ENCODE measurements around the gene C11orf98. TPM values are rescaled to one million over a fixed set of nuclear protein-coding genes. Genes with fewer than 3 reads are reported as not detected.
"Not testable (repeated sequence)": the region's sequence is repeated elsewhere in the genome, so short reads cannot be mapped to it uniquely, and the experiment has no call there.

Gene C11orf98
- total RNA-seq, 1 donor from 2014 or later = 33.0 TPM

- intact Hi-C loops (cut with DNase I) = no loop called here
- ATAC-seq (no peak), DNase-seq (ENCODE audit: missing footprints) (no peak)
These were observed 37.3 kb downstream of the C11orf98 start for GRCh38 chr11:62627713-62628112.

DNA sequence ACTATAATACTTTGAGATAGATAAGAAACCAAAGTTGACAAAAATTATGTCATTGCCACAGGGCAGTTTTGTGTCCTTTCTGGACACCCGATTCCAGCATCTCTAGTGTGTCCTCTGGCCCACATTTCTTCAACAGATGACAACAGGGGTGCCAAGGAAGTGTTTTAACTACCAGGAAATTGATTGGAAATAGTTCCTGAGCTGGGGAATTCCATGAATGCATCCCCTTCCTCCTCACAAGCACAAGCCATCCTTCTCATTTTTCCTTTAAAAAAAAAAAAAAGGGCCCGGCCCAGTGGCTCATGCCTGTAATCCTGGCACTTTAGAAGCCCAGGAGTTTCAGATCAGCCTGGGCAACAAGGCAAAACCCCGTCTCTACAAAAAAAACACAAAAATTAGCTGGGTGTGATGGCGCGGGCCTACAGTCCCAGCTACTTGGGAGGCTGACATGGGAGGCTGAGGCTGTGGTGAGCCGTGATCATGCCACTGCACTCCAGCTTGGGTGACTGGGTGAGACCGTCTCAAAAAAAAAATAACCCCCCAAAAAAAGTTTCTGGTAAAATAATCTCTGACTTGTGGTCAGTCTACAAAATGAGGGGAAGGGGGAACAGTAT is 42.4 kb downstream of the C11orf98 start:
- ATAC-seq = no peak
- intact Hi-C loops (cut with DNase I) = loop anchor here (2.0 kb wide), 1 partner anchor 22 kb away; no protein-coding TSS in a partner anchor
- DNase-seq (ENCODE audit: missing footprints) = no peak

- ATAC-seq (peak; percentile 99), DNase-seq (ENCODE audit: missing footprints) (peak; percentile 99)
- intact Hi-C loops (cut with DNase I) = loop anchor here (2.0 kb wide), 1 partner anchor 23 kb away; no protein-coding TSS in a partner anchor
These were observed 43.2 kb downstream of the C11orf98 start, which contains the start of gene B3GAT3 for GRCh38 chr11:62621567-62622470. TSS of gene B3GAT3 (minus strand) at chr11:62621986. CDS start at chr11:62621947, 39 bp downstream.

GRCh38 chr11:62621027-62621566 is 43.9 kb downstream of the C11orf98 start:
- ATAC-seq = no peak

DNA sequence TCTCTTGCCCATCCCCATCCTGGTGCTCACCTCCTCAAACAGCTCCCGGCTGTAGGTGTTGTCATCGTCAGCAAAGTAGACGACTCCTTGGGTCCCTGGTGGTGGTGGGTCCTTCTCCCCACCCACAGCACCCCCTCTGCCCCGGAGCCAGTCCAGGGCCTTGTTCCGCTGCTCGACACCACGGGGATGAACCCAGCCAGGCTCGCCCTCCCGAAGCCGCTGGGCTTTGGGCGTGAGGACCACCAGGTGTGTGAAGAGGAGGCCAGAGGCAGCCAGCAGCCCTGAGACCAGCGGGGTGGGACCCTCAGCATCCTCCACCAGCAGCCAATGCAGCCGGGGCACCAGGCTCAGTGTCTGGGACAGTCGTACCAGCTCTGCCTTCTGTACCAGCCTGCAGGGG is 48.1 kb downstream of the C11orf98 start:
- ATAC-seq; DNase-seq (ENCODE audit: missing footprints); intact Hi-C loops (cut with DNase I): not testable (repeated sequence)

More at GRCh38 chr11:62621027-62621566, 43.9 kb downstream of the C11orf98 start:
- intact Hi-C loops (cut with DNase I) = no loop called here
- no peak for DNase-seq (ENCODE audit: missing footprints)

DNA sequence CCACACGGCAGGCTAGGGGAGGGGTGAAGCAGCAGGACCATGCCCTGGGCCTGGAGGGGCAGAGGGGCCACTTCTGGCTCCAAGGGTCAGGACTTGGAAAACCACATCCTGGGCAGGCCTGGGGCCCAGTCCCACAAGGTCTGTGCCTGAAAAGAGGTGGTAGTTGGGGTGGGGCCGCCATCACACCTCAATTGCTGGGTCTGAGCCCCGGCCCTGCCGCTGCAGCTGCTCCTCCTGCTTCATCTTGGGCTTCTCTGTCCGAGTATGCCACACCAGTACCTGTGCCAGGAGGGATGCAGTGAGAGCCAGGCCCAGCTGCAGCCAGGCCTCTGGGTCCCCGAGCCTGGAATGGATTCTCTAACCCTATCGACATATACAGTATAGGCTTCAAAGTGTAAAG is 49.5 kb downstream of the C11orf98 start:
- intact Hi-C loops (cut with DNase I) = no loop called here
- DNase-seq (ENCODE audit: missing footprints) = no peak

GRCh38 chr11:62614275-62614674 is 50.7 kb downstream of the C11orf98 start:
- ATAC-seq = no peak
- intact Hi-C loops (cut with DNase I) = loop anchor here (5.0 kb wide), 1 partner anchor 48 kb away; no protein-coding TSS in a partner anchor
- DNase-seq (ENCODE audit: missing footprints) = no peak

More for the DNA sequence above, 49.5 kb downstream of the C11orf98 start:
- no peak for ATAC-seq

GRCh38 chr11:62613291-62613778 is 51.7 kb downstream of the C11orf98 start:
- no peak for ATAC-seq
- DNase-seq (ENCODE audit: missing footprints) = no peak
- intact Hi-C loops (cut with DNase I) = loop anchor here (5.0 kb wide), 1 partner anchor 49 kb away; no protein-coding TSS in a partner anchor

Other genes starting within 250 kb of the C11orf98 start
- not detected for gene SCGB1A1, start 246.2 kb downstream of the C11orf98 start, total RNA-seq
- 332 TPM for gene AHNAK, start 118.4 kb downstream of the C11orf98 start, total RNA-seq
- gene EEF1G, start 91.3 kb downstream of the C11orf98 start, total RNA-seq = 907 TPM
- 13.7 TPM for gene TUT1, start 73.7 kb downstream of the C11orf98 start, total RNA-seq
- gene MTA2, start 63.3 kb downstream of the C11orf98 start, total RNA-seq = 34.1 TPM
- gene EML3, start 52.4 kb downstream of the C11orf98 start, total RNA-seq = 16.4 TPM
- gene ROM1, start 52.0 kb downstream of the C11orf98 start, total RNA-seq = 2.4 TPM
- gene B3GAT3, start 43.2 kb downstream of the C11orf98 start, total RNA-seq = 12.8 TPM
- gene GANAB, start 18.6 kb downstream of the C11orf98 start, total RNA-seq = 105 TPM
- gene INTS5, start 11.9 kb downstream of the C11orf98 start, total RNA-seq = 9.6 TPM
- gene CSKMT, start 102 bp upstream of the C11orf98 start, total RNA-seq = 4.9 TPM
- gene UQCC3, start 6.5 kb upstream of the C11orf98 start, total RNA-seq = 8.1 TPM
- gene LBHD1, start 7.1 kb upstream of the C11orf98 start, total RNA-seq = 1.8 TPM
- 88.9 TPM for gene UBXN1, start 13.9 kb upstream of the C11orf98 start, total RNA-seq
- gene LRRN4CL, start 24.3 kb upstream of the C11orf98 start, total RNA-seq = 4.5 TPM
- gene BSCL2, start 42.2 kb upstream of the C11orf98 start, total RNA-seq = 23.0 TPM
- gene GNG3, start 42.5 kb upstream of the C11orf98 start, total RNA-seq = not detected
- 33.8 TPM for gene HNRNPUL2, start 62.2 kb upstream of the C11orf98 start, total RNA-seq
- gene TTC9C, start 63.3 kb upstream of the C11orf98 start, total RNA-seq = 14.1 TPM
- gene ZBTB3, start 89.0 kb upstream of the C11orf98 start, total RNA-seq = 11.5 TPM
- gene POLR2G, start 96.4 kb upstream of the C11orf98 start, total RNA-seq = 38.2 TPM
- gene TAF6L, start 106.2 kb upstream of the C11orf98 start, total RNA-seq = 8.2 TPM
- gene TMEM179B, start 122.2 kb upstream of the C11orf98 start, total RNA-seq = 21.6 TPM
- 18.0 TPM for gene TMEM223, start 126.8 kb upstream of the C11orf98 start, total RNA-seq
- 42.7 TPM for gene NXF1, start 140.2 kb upstream of the C11orf98 start, total RNA-seq
- 18.5 TPM for gene STX5, start 166.8 kb upstream of the C11orf98 start, total RNA-seq
- gene TEX54, start 167.6 kb upstream of the C11orf98 start, total RNA-seq = not detected
- 25.4 TPM for gene WDR74, start 174.4 kb upstream of the C11orf98 start, total RNA-seq
- 39.7 TPM for gene SLC3A2, start 215.7 kb upstream of the C11orf98 start, total RNA-seq

Measured in Right ventricle myocardium inferior (tissue), 1 donor.